Panc1 (cell line): ENCODE results near the gene DPP4. TPM values are rescaled to one million over a fixed set of nuclear protein-coding genes. Genes with fewer than 3 reads are reported as not detected.

Experiments
- ATAC-seq: fragments of 200-7000 bp; cut with Tn5 transposase; 2 replicates; pipeline ENCODE4 v1.9.1; 2020; ENCODE audit warnings: mild to moderate bottlenecking, moderate library complexity
- BruUV-seq: library from RNA; stranded (reverse); fragments of 400-500 nt; replicated peaks from 2 replicates; lab custom pipeline; 2021; lab: Mats Ljungman, UMichigan
- CTCF ChIA-PET: fragments of 300-600 bp; sonication (Branson Sonifier 250); formaldehyde crosslinking; loops from one replicate; lab custom pipeline; 2022; ENCODE audit warnings: antibody characterized with exemption; lab: Charles Lee
- POLR2A ChIA-PET: fragments of 300-600 bp; sonication (Branson Sonifier 250); formaldehyde crosslinking; loops from one replicate; lab custom pipeline; 2022; ENCODE audit warnings: antibody characterized with exemption; lab: Charles Lee
- DNase-seq: peaks from one replicate; pipeline ENCODE4 v3.0.0-alpha.2; 2010; ENCODE audit warnings: low read depth, low spot score
- H3K27ac ChIP-seq: 2 replicates; pipeline ENCODE4 v1.5.1; 2011; ENCODE audit warnings: mild to moderate bottlenecking, low read length, inconsistent platforms
- H3K27me3 ChIP-seq: fragments of 200-500 bp; sonication (Bioruptor generic); 2 replicates; pipeline ENCODE4 v1.6.0; 2014; ENCODE audit warnings: low read length, inconsistent platforms; ENCODE audit not compliant: control insufficient read depth, insufficient read depth
- H3K36me3 ChIP-seq: fragments of 200-500 bp; sonication (Bioruptor generic); 2 replicates; pipeline ENCODE4 v1.5.1; 2014; ENCODE audit warnings: inconsistent platforms, mild to moderate bottlenecking, low read length, moderate library complexity; ENCODE audit not compliant: control insufficient read depth, insufficient read depth
- H3K4me1 ChIP-seq: 2 replicates; pipeline ENCODE4 v1.5.1; 2011; ENCODE audit warnings: inconsistent platforms, mild to moderate bottlenecking, low read length, moderate library complexity; ENCODE audit not compliant: control insufficient read depth, insufficient read depth
- H3K4me3 ChIP-seq, 2 experiments: 2 replicates each; pipeline ENCODE4 v1.5.1; 2011 to 2012; ENCODE audit warnings: low read depth in 2 of 2, low read length in 2 of 2, mild to moderate bottlenecking in 2 of 2, inconsistent platforms in 1 of 2, moderate library complexity in 1 of 2
- H3K9me3 ChIP-seq: fragments of 200-500 bp; sonication (Bioruptor generic); 2 replicates; pipeline ENCODE4 v1.5.1; 2014; ENCODE audit warnings: low read depth, mild to moderate bottlenecking, inconsistent platforms, low read length, moderate library complexity; ENCODE audit not compliant: control insufficient read depth, insufficient read depth
- CTCF ChIP-seq: fragments of 450-650 bp; IDR thresholded peaks from 2 replicates; pipeline ENCODE4 v1.5.1; 2017; ENCODE audit warnings: mild to moderate bottlenecking
- POLR2AphosphoS5 ChIP-seq: IDR thresholded peaks from 2 replicates; pipeline ENCODE4 v1.6.1; 2012; ENCODE audit warnings: mild to moderate bottlenecking, low read depth, low read length, moderate library complexity
- REST ChIP-seq, 2 experiments: IDR thresholded peaks; 2 replicates each; pipeline ENCODE4 v1.6.1; 2011 to 2012; ENCODE audit warnings: low read depth in 2 of 2, control low read depth in 1 of 2, low read length in 1 of 2, mild to moderate bottlenecking in 1 of 2, moderate library complexity in 1 of 2; ENCODE audit not compliant: insufficient read depth in 1 of 2
- SIN3A ChIP-seq: IDR thresholded peaks from 2 replicates; pipeline ENCODE4 v1.6.1; 2012; ENCODE audit warnings: low read depth, mild to moderate bottlenecking, low read length, moderate library complexity, borderline replicate concordance; ENCODE audit not compliant: insufficient read depth
- TCF7L2 ChIP-seq: IDR thresholded peaks from 2 replicates; pipeline ENCODE4 v1.6.1; 2011; ENCODE audit warnings: mild to moderate bottlenecking, low read depth, low read length, inconsistent platforms
- in situ Hi-C: cut with HindIII; loops from 2 replicates; pipeline ENCODE4 v1.10.0; 2016; ENCODE audit warnings: low sequenced_read_pairs, low pct_unique_long_range_greater_than_20kb
- intact Hi-C: fragments of 100-400 bp; cut with micrococcal nuclease; formaldehyde crosslinking; loops from one replicate; pipeline ENCODE4 v1.10.0; 2022; ENCODE audit not compliant: unreplicated experiment
- total RNA-seq: library from RNA; stranded (reverse); gene quantifications from one replicate; pipeline ENCODE4 v1.2.1, GENCODE V29; 2021; ENCODE audit not compliant: unreplicated experiment

The DPP4 gene
- total RNA-seq, 1 experiment from 2014 or later, result 0.23 TPM

GRCh38 chr2:162030363-162031190 is 43.4 kb downstream of the DPP4 start:
- Histone ChIP-seq H3K36me3 (no peaks in the 10 kb centered on the region), H3K9me3 (no peaks in the 10 kb centered on the region), H3K27ac (no peak overlapping the region), H3K4me3 (no peak overlapping the region), H3K4me1 (no peaks in the 10 kb centered on the region), H3K27me3 (no peaks in the 10 kb centered on the region)
- POLR2A ChIA-PET, result no interaction called here
- in situ Hi-C loops, result no loop called here
- DNase-seq (no peak), ATAC-seq (no peak)
- no TSS peak for BruUV-seq
- CTCF ChIA-PET, result no interaction called here
- intact Hi-C loops, result no loop called here
- TF ChIP-seq POLR2AphosphoS5 (no peak), REST (IDR thresholded peaks at IDR 0.05; ENCODE audit: insufficient read depth in 1 of 2, low read depth in 2 of 2, low read length in 1 of 2) (no peak), TCF7L2 (no peak), CTCF (no peak), SIN3A (no peak)

GRCh38 chr2:162029287-162029901 is 44.6 kb downstream of the DPP4 start:
- TF ChIP-seq REST (IDR thresholded peaks at IDR 0.05; ENCODE audit: insufficient read depth in 1 of 2, low read depth in 2 of 2, low read length in 1 of 2) (no peak), SIN3A (no peak), TCF7L2 (no peak)
- DNase-seq (no peak), ATAC-seq (no peak)
- H3K4me3 ChIP-seq, result no peak overlapping the region
- no peaks in the 10 kb centered on the region for H3K27me3 ChIP-seq
- ChIA-PET CTCF (no interaction called here), POLR2A (no interaction called here)
- H3K4me1 ChIP-seq, result no peaks in the 10 kb centered on the region
- H3K9me3 ChIP-seq, result no peaks in the 10 kb centered on the region
- no TSS peak for BruUV-seq
- no peak overlapping the region for H3K27ac ChIP-seq
- H3K36me3 ChIP-seq, result no peaks in the 10 kb centered on the region
- in situ Hi-C loops (no loop called here), intact Hi-C loops (no loop called here)
